GM21619 (cell line): ENCODE measurements around the gene PPM1H.
"Not testable (repeated sequence)": the region's sequence is repeated elsewhere in the genome, so short reads cannot be mapped to it uniquely, and the experiment has no call there.

Experiments used
- ATAC-seq: cut with Tn5 transposase; IDR thresholded peaks from one replicate; pipeline ENCODE4 v1.9.1; 2021; ENCODE audit not compliant: unreplicated experiment

Gene PPM1H

GRCh38 chr12:62948123-62948522 lies 13.2 kb upstream of the PPM1H start:
- ATAC-seq = no peak

DNA sequence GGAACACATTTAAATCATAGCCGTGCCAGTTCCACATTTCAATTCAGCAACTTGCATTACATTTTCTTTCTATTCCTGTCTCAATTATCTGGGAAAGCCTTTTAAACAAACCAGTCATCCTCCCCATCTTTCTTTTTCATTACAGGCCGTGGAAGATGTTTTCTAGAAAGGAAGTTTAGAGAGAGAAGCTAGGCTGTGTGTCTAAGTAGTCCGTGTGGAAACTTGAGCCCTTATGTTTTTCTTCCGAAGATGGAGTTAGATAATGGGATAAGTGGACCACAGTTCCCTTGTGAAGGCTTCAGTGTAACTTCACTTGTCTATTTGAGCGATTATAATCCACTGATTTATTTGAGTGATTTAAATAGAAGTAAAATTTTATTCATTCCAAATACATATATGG lies 12.4 kb upstream of the PPM1H start:
- ATAC-seq = no peak

GRCh38 chr12:62943779-62944395 lies 8.9 kb upstream of the PPM1H start:
- no peak for ATAC-seq

DNA sequence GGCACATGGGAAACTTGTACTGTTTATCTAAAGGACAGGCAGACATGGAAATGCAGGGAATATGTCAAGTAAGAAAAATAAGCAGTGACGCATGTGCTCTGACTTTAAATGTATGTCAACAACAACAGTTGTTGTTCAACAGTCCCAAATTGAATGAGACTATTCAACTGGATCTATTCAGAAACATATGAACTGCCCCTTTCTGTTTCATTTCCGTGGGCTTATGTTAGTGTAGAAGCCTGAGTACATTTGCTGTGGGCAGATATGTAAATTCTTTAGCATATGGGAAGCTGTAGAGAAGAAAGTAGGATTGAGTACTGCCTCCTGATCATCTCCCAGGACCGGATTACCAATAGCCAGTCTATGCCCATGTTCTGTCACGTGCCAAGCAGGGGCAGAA lies 7.4 kb upstream of the PPM1H start:
- not testable (repeated sequence) for ATAC-seq

DNA sequence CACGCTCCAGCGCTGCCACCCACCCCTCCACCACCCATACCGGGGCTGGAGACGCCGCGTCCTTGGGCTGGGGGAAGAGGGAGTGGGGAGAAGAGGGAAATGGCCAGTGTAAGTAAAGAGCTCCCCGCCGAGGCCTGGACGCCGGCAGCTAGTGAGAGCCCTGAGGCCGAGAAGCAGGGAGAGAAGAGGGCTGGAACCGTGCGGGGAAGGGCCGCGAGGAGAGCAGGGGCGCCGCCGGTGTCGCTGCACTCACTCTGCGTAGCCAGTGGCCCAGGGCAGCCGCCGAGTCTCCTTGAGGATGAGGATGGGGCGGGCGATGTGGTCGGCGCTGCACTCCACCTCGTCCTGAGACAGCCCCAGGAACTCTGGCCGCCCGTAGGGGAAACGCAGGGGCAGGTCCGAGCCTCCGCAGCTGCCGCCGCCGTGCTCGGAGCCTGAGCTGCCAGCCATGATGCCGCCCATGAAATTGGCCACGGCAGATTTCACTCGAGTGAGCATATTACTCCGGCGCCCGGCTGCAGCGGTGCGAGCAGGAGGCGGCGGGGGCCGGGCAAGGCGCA lies 631 bp downstream of the PPM1H start:
- ATAC-seq = peak; percentile 42

GRCh38 chr12:62933602-62934238 lies 1.2 kb downstream of the PPM1H start:
- ATAC-seq = no peak

GRCh38 chr12:62933220-62933601 lies 1.7 kb downstream of the PPM1H start:
- ATAC-seq = no peak

GRCh38 chr12:62931477-62931876 lies 3.5 kb downstream of the PPM1H start:
- no peak for ATAC-seq

DNA sequence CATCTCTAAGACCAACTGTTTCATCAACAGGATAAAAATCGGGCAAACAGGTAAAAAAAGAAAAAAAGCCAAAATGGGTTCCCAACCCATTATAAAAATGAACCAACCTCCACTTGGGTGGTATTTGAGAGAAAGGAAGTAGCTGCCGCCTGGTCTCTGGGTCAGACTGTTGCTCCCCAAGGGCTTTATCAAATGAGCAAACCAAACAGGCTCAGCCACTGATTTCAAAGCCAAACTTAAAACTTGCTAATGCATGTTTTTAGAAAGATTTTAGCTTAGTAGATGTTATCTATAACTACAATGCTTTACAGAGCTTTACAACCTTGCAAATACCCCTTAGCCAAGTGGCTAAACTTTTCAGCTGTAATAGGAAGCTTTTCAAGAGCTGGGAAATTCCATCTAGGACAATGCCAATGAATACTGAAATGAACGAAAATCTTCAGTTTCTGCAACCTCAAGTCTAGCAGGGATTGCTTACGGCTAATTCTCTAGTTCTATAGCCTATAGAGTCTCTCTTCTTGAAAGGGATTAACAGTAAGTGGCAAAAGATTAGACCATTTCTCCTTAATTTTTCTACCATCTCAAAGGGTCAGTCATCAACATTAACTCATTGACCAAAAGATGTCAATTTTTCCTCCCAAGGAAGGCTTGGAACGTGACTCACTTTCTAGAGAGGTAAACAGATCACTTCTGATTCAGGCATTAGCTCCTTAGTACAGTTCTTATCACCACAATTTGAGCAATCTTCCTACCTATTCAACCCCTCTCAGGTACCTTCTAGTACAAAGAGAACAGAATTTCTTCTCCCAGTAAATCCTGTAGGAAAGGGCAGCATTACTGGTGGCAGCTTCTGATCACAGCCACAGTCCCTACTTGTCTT lies 4.2 kb downstream of the PPM1H start:
- ATAC-seq = no peak

DNA sequence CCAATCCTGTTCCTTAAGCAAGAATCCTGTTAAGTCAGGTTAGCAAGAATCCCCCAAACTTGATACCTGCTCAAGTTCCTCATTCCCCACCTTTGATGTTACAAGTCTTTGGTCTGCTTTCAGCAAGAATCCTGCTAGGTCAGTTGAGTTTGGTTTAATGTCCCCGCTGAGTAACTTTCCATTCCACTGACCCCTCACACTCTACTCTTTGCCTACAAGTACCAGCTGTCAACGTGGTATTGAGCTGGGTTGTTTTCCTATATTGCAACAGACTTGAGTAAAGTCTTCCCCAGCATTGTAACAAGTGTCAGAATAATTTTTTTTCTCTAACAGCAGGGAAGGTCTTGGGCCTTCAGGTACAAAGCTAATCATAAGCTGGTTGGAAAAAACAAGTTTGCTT lies 6.3 kb downstream of the PPM1H start:
- no peak for ATAC-seq

DNA sequence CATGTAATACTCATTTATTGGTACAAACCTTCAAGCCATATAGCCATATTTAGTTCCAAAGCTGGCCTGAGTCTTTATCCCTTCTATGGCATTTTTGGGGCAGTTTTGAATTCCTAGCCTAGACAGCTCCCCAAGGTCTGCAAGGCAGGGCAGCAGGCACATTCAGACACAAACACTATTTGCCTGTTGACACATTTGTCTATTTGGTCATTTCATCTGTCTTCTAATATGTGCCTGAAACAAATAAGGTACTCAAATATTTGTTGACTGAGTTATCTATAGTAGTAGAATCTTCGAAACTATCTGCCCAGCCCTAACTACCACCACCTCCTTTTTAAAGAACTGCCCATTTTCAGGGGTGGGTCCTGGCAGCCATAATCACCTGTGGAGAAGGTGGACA lies 9.3 kb downstream of the PPM1H start:
- ATAC-seq = no peak

- ATAC-seq = no peak
Observed at GRCh38 chr12:62924084-62924483, 10.9 kb downstream of the PPM1H start.

GRCh38 chr12:62922539-62922938 lies 12.4 kb downstream of the PPM1H start:
- no peak for ATAC-seq

DNA sequence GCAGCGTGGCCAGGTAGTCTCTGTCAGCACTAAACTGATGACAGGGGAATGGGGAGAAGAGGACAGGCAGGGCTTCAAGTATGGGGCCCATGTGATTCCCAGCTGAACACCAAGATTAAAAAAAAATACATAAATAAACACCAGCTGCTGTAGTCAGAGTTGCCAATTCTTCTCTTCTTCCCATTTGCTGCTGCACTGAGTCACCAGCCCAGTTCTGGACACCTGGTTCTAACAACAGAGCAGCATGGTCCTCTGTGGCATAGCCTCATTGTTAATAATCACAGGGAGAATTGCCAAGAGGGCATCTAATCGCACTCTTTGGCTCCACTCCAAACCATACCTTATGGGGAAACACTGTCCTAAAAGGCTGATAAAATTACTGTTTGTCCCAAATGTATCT lies 15.1 kb downstream of the PPM1H start:
- ATAC-seq = no peak

- ATAC-seq = no peak
Observed at GRCh38 chr12:62917926-62918325, 17.0 kb downstream of the PPM1H start.

DNA sequence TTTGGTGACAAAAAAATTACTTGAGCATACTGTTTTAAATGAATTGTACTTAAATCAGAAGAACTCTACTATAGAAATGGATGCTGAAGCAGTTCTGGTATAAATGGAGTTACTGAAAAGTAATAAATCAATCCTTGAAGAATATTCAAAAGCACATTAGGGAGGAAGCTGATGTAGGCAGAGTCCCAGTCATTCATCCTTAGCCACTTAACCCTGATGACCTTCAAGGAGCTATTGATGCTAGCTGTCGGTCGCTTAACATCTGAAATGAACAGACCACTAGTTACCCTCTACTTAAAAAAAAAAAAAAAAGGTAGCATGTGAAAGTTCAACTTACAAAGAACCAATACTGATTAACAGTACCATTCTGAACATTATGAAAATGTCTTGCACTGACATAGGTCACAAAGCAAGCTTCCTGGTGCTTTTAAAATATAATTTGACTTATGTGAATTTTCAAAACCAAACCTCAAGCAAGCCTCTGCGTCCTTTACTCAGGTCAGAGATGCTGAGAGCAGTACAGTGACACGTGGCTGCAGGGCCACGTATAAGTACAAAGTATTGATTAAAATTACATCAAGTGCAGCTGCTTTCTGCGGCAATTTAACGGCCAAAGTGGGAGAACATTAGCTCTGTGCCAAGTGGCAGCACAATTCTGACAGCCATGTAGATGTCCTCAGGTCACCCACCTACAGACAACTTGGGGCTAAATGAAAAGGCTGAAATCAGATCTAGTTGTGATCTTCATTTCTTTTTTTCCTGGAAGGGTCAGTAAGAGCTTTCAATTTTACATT lies 18.1 kb downstream of the PPM1H start:
- ATAC-seq = no peak

DNA sequence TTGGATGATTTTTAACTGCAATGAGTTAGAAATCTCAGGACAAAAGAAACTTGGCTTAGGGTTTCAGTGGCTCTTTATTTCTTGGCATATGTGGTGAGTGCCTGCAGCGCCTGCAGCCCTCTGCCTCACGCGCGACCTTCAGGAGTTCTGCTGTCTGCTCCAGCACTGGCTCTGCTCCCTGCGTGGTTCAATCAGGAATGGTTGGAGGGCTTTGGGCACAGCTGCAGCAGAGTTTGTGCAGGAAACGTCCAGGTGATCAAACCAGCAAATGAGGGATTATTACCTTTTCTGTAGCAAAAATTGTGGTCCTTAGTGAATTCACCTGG lies 19.8 kb downstream of the PPM1H start:
- no peak for ATAC-seq

DNA sequence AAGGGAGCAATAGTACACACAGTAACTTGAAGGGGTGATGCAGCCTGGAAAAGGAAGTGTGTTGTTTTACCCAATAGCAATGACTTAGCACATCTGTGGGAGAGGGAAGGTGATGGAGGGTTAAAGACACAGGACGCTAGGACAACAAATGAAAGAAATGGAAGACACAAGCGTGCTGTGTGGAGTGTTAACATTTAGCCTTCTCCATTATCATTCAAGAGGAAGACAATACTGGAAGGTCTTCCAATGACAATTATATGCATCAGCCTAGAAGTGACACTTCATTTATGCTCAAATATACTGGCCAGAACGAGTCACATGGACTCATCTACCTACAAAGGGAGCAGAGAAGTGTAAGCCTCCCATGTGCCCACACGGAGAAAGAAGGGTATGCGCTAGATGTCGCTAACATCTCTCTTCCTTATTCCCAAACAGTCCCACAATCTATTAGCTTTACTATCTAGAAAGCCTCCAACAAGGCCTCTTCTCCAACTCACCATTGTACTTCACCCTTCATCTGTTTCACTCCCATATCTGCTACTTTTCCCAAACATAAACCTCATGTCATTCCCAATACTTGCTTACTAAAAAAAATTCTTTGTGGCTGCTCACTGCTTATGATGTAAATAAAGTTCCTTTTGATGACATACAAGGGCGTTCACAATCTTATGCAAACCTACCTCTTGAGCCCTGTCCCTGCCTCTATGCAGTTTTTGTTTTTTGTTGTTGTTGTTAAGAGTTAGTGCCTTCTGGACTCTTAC lies 20.3 kb downstream of the PPM1H start:
- no peak for ATAC-seq

DNA sequence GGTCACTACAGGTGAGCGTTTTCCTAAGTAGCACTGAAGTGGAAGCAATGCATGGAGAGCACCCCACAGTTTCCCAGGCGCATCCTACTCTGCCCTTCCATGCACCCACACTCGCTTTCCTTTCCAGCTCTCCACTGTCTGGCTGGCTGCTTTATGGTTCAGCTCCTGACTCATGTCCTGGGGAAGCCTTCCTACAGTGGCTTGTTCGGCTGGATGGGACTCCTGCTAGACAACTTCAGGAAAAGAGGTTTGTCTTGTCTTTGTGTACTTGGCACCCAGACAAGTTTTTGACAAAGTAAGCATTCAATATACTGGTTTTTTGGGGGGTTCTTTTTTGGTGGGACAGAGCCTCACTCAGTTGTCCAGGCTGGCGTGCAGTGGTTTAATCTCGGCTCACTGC lies 21.6 kb downstream of the PPM1H start:
- no peak for ATAC-seq

- no peak for ATAC-seq
Observed at GRCh38 chr12:62912644-62913043, 22.3 kb downstream of the PPM1H start.
